Stomach (tissue), 9 donors: ENCODE measurements around the gene EPS8L3. TPM values are rescaled to one million over a fixed set of nuclear protein-coding genes. Genes with fewer than 3 reads are reported as not detected.

Source experiments
- DNase-seq, 2 donors: peaks; one replicate each; pipeline versions ENCODE4 v3.0.0 to v3.0.0-alpha.2; 2013 to 2019
- H3K27ac ChIP-seq, 5 donors: fragments of 200-600 bp in 4 of 5; sonication (generic) in 4 of 5; one replicate each; pipeline ENCODE4 v1.5.1; 2013 to 2019; ENCODE audit warnings: mild to moderate bottlenecking in 1 of 5, moderate library complexity in 1 of 5
- H3K27me3 ChIP-seq, 3 donors: fragments of 200-600 bp; sonication (generic); one replicate each; pipeline ENCODE4 v1.5.1; 2017 to 2019; ENCODE audit warnings: mixed run types in 1 of 3
- H3K36me3 ChIP-seq, 4 donors: fragments of 200-600 bp; sonication (generic); 1 replicate in 3 of 4; 2 replicates in 1 of 4; pipeline ENCODE4 v1.5.1; 2016 to 2019
- H3K4me1 ChIP-seq, 4 donors: fragments of 200-600 bp; sonication (generic); one replicate each; pipeline ENCODE4 v1.5.1; 2016 to 2019
- H3K4me3 ChIP-seq, 4 donors: fragments of 200-600 bp; sonication (generic) in 3 of 4; one replicate each; pipeline ENCODE4 v1.5.1; 2016 to 2019; ENCODE audit warnings: mild to moderate bottlenecking in 1 of 4
- H3K9me3 ChIP-seq, 4 donors: fragments of 200-600 bp; sonication (generic); one replicate each; pipeline ENCODE4 v1.5.1; 2016 to 2019
- EP300 ChIP-seq: sonication (generic); formaldehyde crosslinking; IDR thresholded peaks from one replicate; pipeline ENCODE4 v1.6.1; 2017; ENCODE audit warnings: antibody characterized with exemption
- POLR2A ChIP-seq, 4 donors: fragments of 450-650 bp; IDR thresholded peaks; one replicate each; pipeline ENCODE4 v1.6.1; 2016; ENCODE audit warnings: antibody characterized with exemption in 4 of 4, control low read depth in 2 of 4, mild to moderate bottlenecking in 1 of 4, moderate library complexity in 1 of 4
- POLR2AphosphoS5 ChIP-seq, 3 donors: sonication (generic); formaldehyde crosslinking; IDR thresholded peaks; one replicate each; pipeline ENCODE4 v1.6.1; 2016; ENCODE audit warnings: antibody characterized with exemption in 3 of 3
- WGBS, 5 donors: extraction: QIAGEN DNeasy Blood & Tissue Kit in 3 of 5; methylation state at CpG; one replicate each; pipeline versions ENCODE4 v1.1.5 to v1.1.7; 2013 to 2018; 5-methylcytosine and 5-hydroxymethylcytosine counted together
- intact Hi-C: fragments of 100-400 bp; cut with DNase I; formaldehyde crosslinking; loops from one replicate; pipeline ENCODE4 v1.15.1; 2023; ENCODE audit warnings: low total_unique reads
- polyA plus RNA-seq, 3 donors: library from polyadenylated mRNA; stranded (reverse); fragments of 200-250 nt; gene quantifications; one replicate each; pipeline ENCODE4 v1.2.3, GENCODE V29; 2013
- total RNA-seq, 5 donors: library from RNA; depleted of rRNA; stranded (reverse); fragments of >200 nt; gene quantifications; one replicate each; pipeline versions ENCODE4 v1.1.0 to v1.2.3, GENCODE V29; 2014 to 2016
- TF ChIP-seq, protein P1 (sequence below), 7 experiments: fragments of 450-650 bp in 4 of 7; fragments of 200-600 bp in 3 of 7; sonication (generic) in 3 of 7; IDR thresholded peaks; one replicate each; pipeline ENCODE4 v1.5.1; 2016 to 2019; ENCODE audit warnings: antibody characterized with exemption in 7 of 7, control low read depth in 2 of 7, mild to moderate bottlenecking in 1 of 7
- donor health status: healthy with polysubstance abuse.
- donor health status: Bipolar disorder and iron deficiency.
- donor health status: healthy.

The EPS8L3 gene
- total and polyA plus RNA-seq, 8 donors: 9.5 to 299 (median 34.3) TPM

GRCh38 chr1:109786112-109786480 is 22.4 kb upstream of the EPS8L3 start:
- Histone ChIP-seq H3K36me3 (no peaks in the 10 kb centered on the region), H3K9me3 (no peaks in the 10 kb centered on the region), H3K4me1 (peaks cover 28 to 87% (median 49%) of the 10 kb centered on the region in 4 donors), H3K4me3 (no peak overlapping the region), H3K27me3 (no peaks in the 10 kb centered on the region), H3K27ac (peak overlapping the region in 3 of 5 donors; percentile 2 to 17 (median 10))
- WGBS, 5 donors: 68 to 92% (median 77%) methylated on average over 5 of the region's 5 CpGs
- TF ChIP-seq, protein P1, sequence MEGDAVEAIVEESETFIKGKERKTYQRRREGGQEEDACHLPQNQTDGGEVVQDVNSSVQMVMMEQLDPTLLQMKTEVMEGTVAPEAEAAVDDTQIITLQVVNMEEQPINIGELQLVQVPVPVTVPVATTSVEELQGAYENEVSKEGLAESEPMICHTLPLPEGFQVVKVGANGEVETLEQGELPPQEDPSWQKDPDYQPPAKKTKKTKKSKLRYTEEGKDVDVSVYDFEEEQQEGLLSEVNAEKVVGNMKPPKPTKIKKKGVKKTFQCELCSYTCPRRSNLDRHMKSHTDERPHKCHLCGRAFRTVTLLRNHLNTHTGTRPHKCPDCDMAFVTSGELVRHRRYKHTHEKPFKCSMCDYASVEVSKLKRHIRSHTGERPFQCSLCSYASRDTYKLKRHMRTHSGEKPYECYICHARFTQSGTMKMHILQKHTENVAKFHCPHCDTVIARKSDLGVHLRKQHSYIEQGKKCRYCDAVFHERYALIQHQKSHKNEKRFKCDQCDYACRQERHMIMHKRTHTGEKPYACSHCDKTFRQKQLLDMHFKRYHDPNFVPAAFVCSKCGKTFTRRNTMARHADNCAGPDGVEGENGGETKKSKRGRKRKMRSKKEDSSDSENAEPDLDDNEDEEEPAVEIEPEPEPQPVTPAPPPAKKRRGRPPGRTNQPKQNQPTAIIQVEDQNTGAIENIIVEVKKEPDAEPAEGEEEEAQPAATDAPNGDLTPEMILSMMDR (IDR thresholded peaks at IDR 0.05): no peak
- no peak for TF ChIP-seq POLR2AphosphoS5 (IDR thresholded peaks at IDR 0.05)
- TF ChIP-seq EP300: no peak
- no peak for TF ChIP-seq POLR2A (IDR thresholded peaks at IDR 0.05)
- intact Hi-C loops: loop anchor here (5.0 kb wide), 1 partner anchor 191 kb away; no protein-coding TSS in a partner anchor
- DNase-seq: no peak

GRCh38 chr1:109785446-109786111 is 21.9 kb upstream of the EPS8L3 start:
- Histone ChIP-seq H3K27me3 (no peaks in the 10 kb centered on the region), H3K36me3 (no peaks in the 10 kb centered on the region), H3K4me1 (peaks cover 28 to 81% (median 46%) of the 10 kb centered on the region in 4 donors), H3K9me3 (no peaks in the 10 kb centered on the region), H3K4me3 (no peak overlapping the region), H3K27ac (peak overlapping the region in 1 of 5 donors; percentile 17)
- peak in 1 of 2 donors; percentile 13 for DNase-seq
- TF ChIP-seq POLR2A (IDR thresholded peaks at IDR 0.05): no peak
- TF ChIP-seq, protein P1 (IDR thresholded peaks at IDR 0.05): no peak
- TF ChIP-seq POLR2AphosphoS5 (IDR thresholded peaks at IDR 0.05): no peak
- no peak for TF ChIP-seq EP300
- WGBS, 5 donors: 72 to 91% (median 84%) methylated on average over 4 of the region's 4 CpGs
- intact Hi-C loops: loop anchor here (5.0 kb wide), 1 partner anchor 192 kb away; no protein-coding TSS in a partner anchor

DNA sequence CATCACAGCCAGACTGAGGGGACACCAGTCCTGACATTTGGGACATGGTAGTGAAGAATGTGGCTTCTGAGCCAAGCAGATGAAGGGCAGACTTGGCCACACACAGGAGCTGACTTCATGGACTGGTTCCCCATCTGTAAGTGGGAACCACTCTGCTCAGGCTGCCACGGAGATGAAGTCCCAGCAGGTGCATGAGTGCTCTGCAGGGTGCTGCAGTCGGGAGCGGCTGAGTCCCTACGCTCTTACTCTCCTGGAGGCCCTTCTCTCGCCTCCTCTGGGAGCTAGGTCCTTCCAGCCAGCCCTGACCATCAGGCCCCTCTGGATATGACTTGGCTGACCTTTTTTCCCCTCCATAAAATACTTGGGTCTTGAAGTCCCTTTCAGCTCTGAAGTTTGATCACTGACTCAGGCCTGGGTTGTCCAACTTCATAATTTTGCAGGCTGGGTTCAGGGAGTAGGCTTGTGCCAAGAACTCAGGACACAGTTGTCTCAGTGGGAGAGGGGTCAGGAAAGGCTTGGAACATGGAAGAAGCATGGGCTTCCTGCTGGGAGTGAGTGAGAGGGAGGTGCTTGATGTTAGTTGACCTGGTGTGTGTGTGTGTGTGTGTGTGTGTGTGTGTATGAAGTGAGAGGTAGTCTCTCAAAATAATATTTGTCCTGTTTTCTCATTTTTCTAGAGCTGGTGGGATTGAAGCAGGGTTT is 21.0 kb upstream of the EPS8L3 start:
- Histone ChIP-seq H3K27ac (no peak overlapping the region), H3K4me3 (no peak overlapping the region), H3K4me1 (peaks cover 23 to 73% (median 44%) of the 10 kb centered on the region in 4 donors), H3K27me3 (no peaks in the 10 kb centered on the region), H3K36me3 (no peaks in the 10 kb centered on the region), H3K9me3 (no peaks in the 10 kb centered on the region)
- no peak for DNase-seq
- TF ChIP-seq POLR2AphosphoS5 (IDR thresholded peaks at IDR 0.05): no peak
- TF ChIP-seq, protein P1 (IDR thresholded peaks at IDR 0.05): no peak
- TF ChIP-seq EP300: no peak
- no peak for TF ChIP-seq POLR2A (IDR thresholded peaks at IDR 0.05)
- intact Hi-C loops: loop anchor here (5.0 kb wide), 1 partner anchor 193 kb away; no protein-coding TSS in a partner anchor
- WGBS, 5 donors: 94 to 100% (median 96%) methylated on average over 4 to 5 of the region's 5 CpGs

- H3K27ac ChIP-seq: peak overlapping the region; percentile 1 to 77 (median 64)
- H3K4me1 ChIP-seq: peaks cover 23 to 60% (median 44%) of the 10 kb centered on the region in 4 donors
- no peaks in the 10 kb centered on the region for H3K27me3 ChIP-seq
- H3K9me3 ChIP-seq: no peaks in the 10 kb centered on the region
- peak; percentile 67 to 83 for DNase-seq
- H3K4me3 ChIP-seq: no peak overlapping the region
- no peaks in the 10 kb centered on the region for H3K36me3 ChIP-seq
- peak in 1 of 3 donors; percentile 62 for TF ChIP-seq POLR2AphosphoS5 (IDR thresholded peaks at IDR 0.05)
- TF ChIP-seq POLR2A (IDR thresholded peaks at IDR 0.05): no peak
- intact Hi-C loops: no loop called here
- WGBS, 5 donors: 12 to 41% (median 27%) methylated on average over 8 of the region's 8 CpGs
Observed at GRCh38 chr1:109783436-109783835, 19.7 kb upstream of the EPS8L3 start.
